Measurements from ENCODE around the gene RASGRF1. TPM values are rescaled to one million over a fixed set of nuclear protein-coding genes. Genes with fewer than 3 reads are reported as not detected.

Gene RASGRF1
- total RNA-seq, 5 donors from 2014 or later (not counting 1 experiment from before 2014, with no cell fraction given) = 0.09 to 0.49 (median 0.22) TPM; not detected in 2

GRCh38 chr15:79091204-79091867, 756 bp upstream of the RASGRF1 start:
- Mint-ChIP-seq H3K27me3 (peaks cover 55 to 68% of the 10 kb centered on the region in 2 donors), H3K36me3 (no peaks in the 10 kb centered on the region), H3K4me1 (peaks cover 1 to 10% (median 7%) of the 10 kb centered on the region in 3 donors), H3K27ac (no peak overlapping the region), H3K9me3 (no peaks in the 10 kb centered on the region), H3K4me3 (peak overlapping the region in 1 of 3 donors; percentile 38)
- no peaks in the 10 kb centered on the region for H3K36me3 ChIP-seq (ENCODE audit: control insufficient read depth in 2 of 2, extremely low read depth in 1 of 2, insufficient read depth in 1 of 2, low read length in 1 of 2)
- no peak overlapping the region for H3K27ac ChIP-seq (ENCODE audit: low read length)
- ATAC-seq (replicated peaks in 1 of 4) = no peak
- H3K4me3 ChIP-seq (ENCODE audit: control insufficient read depth in 1 of 2, extremely low read depth in 1 of 2, low read length in 1 of 2) = no peak overlapping the region
- DNase-seq = peak in 1 of 35 experiments; percentile 20
- peaks cover 0 to 13% of the 10 kb centered on the region in 2 experiments for H3K4me1 ChIP-seq (ENCODE audit: control insufficient read depth in 1 of 2, extremely low read depth in 1 of 2, insufficient read depth in 2 of 2, low read length in 2 of 2)
- CTCF ChIA-PET = interaction anchor here (0.7 to 0.8 kb wide), 2 partner anchors 322 to 622 kb away, joined by 4 to 9 read pairs; no protein-coding TSS in a partner anchor
- no peaks in the 10 kb centered on the region for H3K9me3 ChIP-seq
- WGBS (ENCODE audit: insufficient coverage) = 2% methylated on average over 45 of the region's 53 CpGs
- POLR2A ChIA-PET = no interaction called here
- peaks cover 16 to 69% of the 10 kb centered on the region in 2 experiments for H3K27me3 ChIP-seq (replicated peaks in 1 of 2; ENCODE audit: control insufficient read depth in 2 of 2, extremely low read depth in 1 of 2, insufficient read depth in 2 of 2, low read length in 1 of 2)

- no peak overlapping the region for H3K4me3 Mint-ChIP-seq
- H3K9me3 ChIP-seq = no peaks in the 10 kb centered on the region
- H3K36me3 ChIP-seq (ENCODE audit: control insufficient read depth in 2 of 2, extremely low read depth in 1 of 2, insufficient read depth in 1 of 2, low read length in 1 of 2) = no peaks in the 10 kb centered on the region
- 4% methylated on average over 48 of the region's 53 CpGs for WGBS (ENCODE audit: insufficient coverage)
- peaks cover 7 to 71% of the 10 kb centered on the region in 2 experiments for H3K27me3 ChIP-seq (replicated peaks in 1 of 2; ENCODE audit: control insufficient read depth in 2 of 2, extremely low read depth in 1 of 2, insufficient read depth in 2 of 2, low read length in 1 of 2)
- H3K4me1 Mint-ChIP-seq = peaks cover 1 to 10% (median 7%) of the 10 kb centered on the region in 3 donors
- H3K36me3 Mint-ChIP-seq = no peaks in the 10 kb centered on the region
- peak in 1 of 35 experiments; percentile 23 for DNase-seq
- H3K4me1 ChIP-seq (ENCODE audit: control insufficient read depth in 1 of 2, extremely low read depth in 1 of 2, insufficient read depth in 2 of 2, low read length in 2 of 2) = peaks cover 0 to 13% of the 10 kb centered on the region in 2 experiments
- ChIA-PET CTCF (no interaction called here), POLR2A (no interaction called here)
- H3K27ac ChIP-seq (ENCODE audit: low read length) = no peak overlapping the region
- ATAC-seq (replicated peaks in 1 of 4) = no peak
- H3K9me3 Mint-ChIP-seq = no peaks in the 10 kb centered on the region
- no peak overlapping the region for H3K4me3 ChIP-seq (ENCODE audit: control insufficient read depth in 1 of 2, extremely low read depth in 1 of 2, low read length in 1 of 2)
- H3K27me3 Mint-ChIP-seq = peaks cover 50 to 70% of the 10 kb centered on the region in 2 donors
- H3K27ac Mint-ChIP-seq = no peak overlapping the region
Observed at GRCh38 chr15:79089890-79090486, 592 bp downstream of the RASGRF1 start.

GRCh38 chr15:79089331-79089889, 1.2 kb downstream of the RASGRF1 start:
- Mint-ChIP-seq H3K4me3 (no peak overlapping the region), H3K27me3 (peaks cover 51 to 68% of the 10 kb centered on the region in 2 donors), H3K9me3 (no peaks in the 10 kb centered on the region), H3K4me1 (peaks cover 1 to 10% (median 7%) of the 10 kb centered on the region in 3 donors), H3K27ac (no peak overlapping the region), H3K36me3 (no peaks in the 10 kb centered on the region)
- peaks cover 0 to 13% of the 10 kb centered on the region in 2 experiments for H3K4me1 ChIP-seq (ENCODE audit: control insufficient read depth in 1 of 2, extremely low read depth in 1 of 2, insufficient read depth in 2 of 2, low read length in 2 of 2)
- ChIA-PET POLR2A (no interaction called here), CTCF (no interaction called here)
- WGBS (ENCODE audit: insufficient coverage) = 5% methylated on average over 46 of the region's 47 CpGs
- H3K27ac ChIP-seq (ENCODE audit: low read length) = no peak overlapping the region
- H3K4me3 ChIP-seq (ENCODE audit: control insufficient read depth in 1 of 2, extremely low read depth in 1 of 2, low read length in 1 of 2) = no peak overlapping the region
- H3K27me3 ChIP-seq (replicated peaks in 1 of 2; ENCODE audit: control insufficient read depth in 2 of 2, extremely low read depth in 1 of 2, insufficient read depth in 2 of 2, low read length in 1 of 2) = peaks cover 7 to 66% of the 10 kb centered on the region in 2 experiments
- DNase-seq = peak in 1 of 35 experiments; percentile 1
- no peaks in the 10 kb centered on the region for H3K36me3 ChIP-seq (ENCODE audit: control insufficient read depth in 2 of 2, extremely low read depth in 1 of 2, insufficient read depth in 1 of 2, low read length in 1 of 2)
- no peak for ATAC-seq (replicated peaks in 1 of 4)
- H3K9me3 ChIP-seq = no peaks in the 10 kb centered on the region

- ATAC-seq (replicated peaks in 1 of 4) = no peak
- Mint-ChIP-seq H3K27ac (no peak overlapping the region), H3K27me3 (peaks cover 51 to 67% of the 10 kb centered on the region in 2 donors), H3K4me3 (no peak overlapping the region), H3K9me3 (no peaks in the 10 kb centered on the region), H3K36me3 (no peaks in the 10 kb centered on the region), H3K4me1 (peaks cover 1 to 10% (median 7%) of the 10 kb centered on the region in 3 donors)
- peak in 1 of 35 experiments; percentile 16 for DNase-seq
- CTCF ChIA-PET = no interaction called here
- no peaks in the 10 kb centered on the region for H3K36me3 ChIP-seq (ENCODE audit: control insufficient read depth in 2 of 2, extremely low read depth in 1 of 2, insufficient read depth in 1 of 2, low read length in 1 of 2)
- H3K27me3 ChIP-seq (replicated peaks in 1 of 2; ENCODE audit: control insufficient read depth in 2 of 2, extremely low read depth in 1 of 2, insufficient read depth in 2 of 2, low read length in 1 of 2) = peaks cover 7 to 64% of the 10 kb centered on the region in 2 experiments
- 50% methylated on average over 6 of the region's 7 CpGs for WGBS (ENCODE audit: insufficient coverage)
- POLR2A ChIA-PET = no interaction called here
- H3K9me3 ChIP-seq = no peaks in the 10 kb centered on the region
- H3K4me1 ChIP-seq (ENCODE audit: control insufficient read depth in 1 of 2, extremely low read depth in 1 of 2, insufficient read depth in 2 of 2, low read length in 2 of 2) = peaks cover 0 to 13% of the 10 kb centered on the region in 2 experiments
- no peak overlapping the region for H3K27ac ChIP-seq (ENCODE audit: low read length)
- H3K4me3 ChIP-seq (ENCODE audit: control insufficient read depth in 1 of 2, extremely low read depth in 1 of 2, low read length in 1 of 2) = no peak overlapping the region
Observed at GRCh38 chr15:79088426-79089205, 2.0 kb downstream of the RASGRF1 start.

GRCh38 chr15:79086814-79087213, 3.8 kb downstream of the RASGRF1 start:
- no peaks in the 10 kb centered on the region for H3K36me3 ChIP-seq (ENCODE audit: control insufficient read depth in 2 of 2, extremely low read depth in 1 of 2, insufficient read depth in 1 of 2, low read length in 1 of 2)
- 78% methylated on average over 3 of the region's 4 CpGs for WGBS (ENCODE audit: insufficient coverage)
- no peak overlapping the region for H3K4me3 ChIP-seq (ENCODE audit: control insufficient read depth in 1 of 2, extremely low read depth in 1 of 2, low read length in 1 of 2)
- Mint-ChIP-seq H3K27ac (no peak overlapping the region), H3K9me3 (no peaks in the 10 kb centered on the region), H3K4me3 (no peak overlapping the region), H3K36me3 (no peaks in the 10 kb centered on the region), H3K27me3 (peaks cover 38 to 60% of the 10 kb centered on the region in 2 donors), H3K4me1 (peaks cover 0 to 6% (median 0%) of the 10 kb centered on the region in 3 donors)
- no peak for ATAC-seq (replicated peaks in 1 of 4)
- ChIA-PET CTCF (no interaction called here), POLR2A (interaction anchor here in 1 of 2 donors (0.6 kb wide), 1 partner anchor 655 kb away, joined by 3 read pairs; no protein-coding TSS in a partner anchor)
- H3K27me3 ChIP-seq (replicated peaks in 1 of 2; ENCODE audit: control insufficient read depth in 2 of 2, extremely low read depth in 1 of 2, insufficient read depth in 2 of 2, low read length in 1 of 2) = peaks cover 7 to 60% of the 10 kb centered on the region in 2 experiments
- DNase-seq = peak in 1 of 35 experiments; percentile 10
- H3K9me3 ChIP-seq = no peaks in the 10 kb centered on the region
- no peak overlapping the region for H3K27ac ChIP-seq (ENCODE audit: low read length)
- H3K4me1 ChIP-seq (ENCODE audit: control insufficient read depth in 1 of 2, extremely low read depth in 1 of 2, insufficient read depth in 2 of 2, low read length in 2 of 2) = peaks cover 0 to 13% of the 10 kb centered on the region in 2 experiments
